GM13977 (cell line): Measurements from ENCODE around the gene KCNIP1.

Experiments used
- DNase-seq: peaks from one replicate; pipeline ENCODE4 v3.0.0; 2012; ENCODE audit warnings: low spot score
- in situ Hi-C: fragments of 300-500 bp; cut with MboI; formaldehyde crosslinking; loops from one replicate; pipeline ENCODE4 v1.12.0; 2022; ENCODE audit warnings: low sequenced_read_pairs, low pct_unique_long_range_greater_than_20kb, mixed read lengths, inconsistent platforms; ENCODE audit not compliant: unreplicated experiment
- TF ChIP-seq, protein P1 (sequence below): IDR thresholded peaks from 2 replicates; pipeline ENCODE4 v1.5.1; 2012; ENCODE audit warnings: mild to moderate bottlenecking, control low read depth; ENCODE audit not compliant: insufficient read depth; ENCODE audit errors: extremely low read depth, missing control alignments

KCNIP1 gene

DNA sequence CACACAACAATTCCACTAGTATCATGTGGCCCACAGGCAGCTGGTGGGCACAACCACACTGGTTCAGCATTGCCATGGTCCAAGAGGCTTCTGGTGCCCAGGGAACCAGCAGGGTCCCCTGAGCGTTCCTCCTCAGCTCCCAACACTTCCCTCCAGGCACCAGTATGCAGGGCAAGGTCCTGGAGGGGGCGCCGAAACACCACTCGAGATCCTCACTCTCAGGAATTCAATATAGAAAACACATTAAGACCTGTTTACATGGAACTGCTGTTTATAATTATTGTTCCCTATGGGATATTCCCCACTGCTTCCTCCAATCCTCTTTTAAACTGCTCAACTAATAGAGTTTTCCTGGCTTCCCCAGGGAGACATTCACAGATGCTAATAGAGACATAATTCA, 187.8 kb downstream of the KCNIP1 start:
- TF ChIP-seq, protein P1, sequence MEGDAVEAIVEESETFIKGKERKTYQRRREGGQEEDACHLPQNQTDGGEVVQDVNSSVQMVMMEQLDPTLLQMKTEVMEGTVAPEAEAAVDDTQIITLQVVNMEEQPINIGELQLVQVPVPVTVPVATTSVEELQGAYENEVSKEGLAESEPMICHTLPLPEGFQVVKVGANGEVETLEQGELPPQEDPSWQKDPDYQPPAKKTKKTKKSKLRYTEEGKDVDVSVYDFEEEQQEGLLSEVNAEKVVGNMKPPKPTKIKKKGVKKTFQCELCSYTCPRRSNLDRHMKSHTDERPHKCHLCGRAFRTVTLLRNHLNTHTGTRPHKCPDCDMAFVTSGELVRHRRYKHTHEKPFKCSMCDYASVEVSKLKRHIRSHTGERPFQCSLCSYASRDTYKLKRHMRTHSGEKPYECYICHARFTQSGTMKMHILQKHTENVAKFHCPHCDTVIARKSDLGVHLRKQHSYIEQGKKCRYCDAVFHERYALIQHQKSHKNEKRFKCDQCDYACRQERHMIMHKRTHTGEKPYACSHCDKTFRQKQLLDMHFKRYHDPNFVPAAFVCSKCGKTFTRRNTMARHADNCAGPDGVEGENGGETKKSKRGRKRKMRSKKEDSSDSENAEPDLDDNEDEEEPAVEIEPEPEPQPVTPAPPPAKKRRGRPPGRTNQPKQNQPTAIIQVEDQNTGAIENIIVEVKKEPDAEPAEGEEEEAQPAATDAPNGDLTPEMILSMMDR = no peak
- in situ Hi-C loops = no loop called here
- no peak for DNase-seq

DNA sequence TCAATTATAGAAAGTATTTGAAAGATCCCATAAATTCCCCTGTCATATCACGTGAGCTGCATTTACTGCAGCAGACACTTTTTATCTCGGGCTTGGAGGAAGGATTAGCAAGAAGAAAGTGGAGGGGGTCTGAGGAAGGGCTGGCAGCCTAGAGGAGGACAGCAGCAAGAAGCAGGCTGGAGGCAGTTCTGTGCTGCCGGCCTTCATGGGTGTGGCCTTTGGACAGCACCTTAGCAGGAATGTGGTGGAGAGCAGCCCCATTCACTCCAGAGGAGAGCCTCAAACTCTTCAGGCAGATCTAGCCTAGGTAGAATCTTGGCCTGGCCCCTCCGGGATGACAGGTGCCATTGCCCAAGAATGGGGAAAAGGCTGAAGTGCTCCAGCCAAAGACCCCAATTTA, 189.9 kb downstream of the KCNIP1 start:
- DNase-seq = no peak
- in situ Hi-C loops = no loop called here
- TF ChIP-seq, protein P1 = no peak

DNA sequence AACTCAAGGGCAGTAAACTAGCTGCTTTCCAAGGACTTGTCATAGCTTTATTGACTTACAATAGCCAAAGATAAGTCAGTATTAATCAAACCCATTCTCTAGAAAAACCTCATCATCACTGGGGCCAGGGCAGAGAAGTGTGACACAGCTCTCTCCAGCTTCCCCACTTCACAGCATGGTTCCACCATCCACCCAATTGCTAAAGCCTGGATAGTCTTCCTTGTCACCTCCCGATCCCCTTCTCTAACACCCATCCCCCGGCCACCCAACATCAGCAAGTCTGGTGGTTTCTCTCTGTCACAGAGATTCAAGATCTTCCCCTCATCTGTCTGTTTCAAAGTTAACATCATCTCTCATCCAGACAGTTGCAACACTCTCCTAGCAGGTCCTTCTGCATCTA, 191.1 kb downstream of the KCNIP1 start:
- in situ Hi-C loops = no loop called here
- no peak for DNase-seq

DNA sequence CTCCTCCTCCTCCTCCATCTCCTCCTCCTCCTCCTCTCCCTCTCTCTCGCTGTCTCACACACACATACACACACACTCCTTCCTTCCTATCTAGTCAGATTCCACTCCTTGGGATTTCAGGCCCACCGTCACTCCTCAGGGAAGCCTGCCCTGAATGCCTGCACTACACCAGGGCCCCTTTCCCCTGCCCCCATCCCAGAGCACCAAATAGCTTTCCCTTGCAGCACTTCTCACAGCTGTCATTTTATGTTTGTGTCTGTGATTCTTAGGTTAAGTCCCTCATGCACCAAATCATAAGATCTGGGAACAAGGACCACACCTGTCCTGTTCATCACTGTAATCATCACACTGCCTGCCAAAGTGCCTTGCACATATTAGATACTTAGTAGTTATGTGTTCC, 193.2 kb downstream of the KCNIP1 start:
- in situ Hi-C loops = no loop called here
- DNase-seq = no peak
- TF ChIP-seq, protein P1 = no peak

More for the DNA sequence above, 191.1 kb downstream of the KCNIP1 start:
- TF ChIP-seq, protein P1 = no peak

DNA sequence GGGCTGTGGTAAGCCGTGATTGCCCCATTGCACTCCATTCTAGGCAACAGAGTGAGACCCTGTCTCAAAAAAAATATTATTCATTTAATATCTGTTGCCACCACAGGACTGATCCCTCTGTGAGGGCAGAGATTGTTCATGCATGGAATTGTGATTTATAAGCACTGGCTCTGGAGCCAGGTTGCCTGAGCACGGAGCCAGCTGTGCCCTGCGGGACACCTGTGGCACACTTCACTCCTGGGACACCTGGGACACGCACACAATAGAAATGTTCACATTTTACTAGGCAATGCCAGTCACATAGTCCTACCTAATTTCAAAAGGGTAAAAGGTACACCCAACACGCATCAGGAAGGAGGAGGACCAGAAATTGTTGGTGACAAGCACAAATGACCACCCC, 196.7 kb downstream of the KCNIP1 start:
- DNase-seq = no peak
- TF ChIP-seq, protein P1 = no peak
- in situ Hi-C loops = no loop called here

DNA sequence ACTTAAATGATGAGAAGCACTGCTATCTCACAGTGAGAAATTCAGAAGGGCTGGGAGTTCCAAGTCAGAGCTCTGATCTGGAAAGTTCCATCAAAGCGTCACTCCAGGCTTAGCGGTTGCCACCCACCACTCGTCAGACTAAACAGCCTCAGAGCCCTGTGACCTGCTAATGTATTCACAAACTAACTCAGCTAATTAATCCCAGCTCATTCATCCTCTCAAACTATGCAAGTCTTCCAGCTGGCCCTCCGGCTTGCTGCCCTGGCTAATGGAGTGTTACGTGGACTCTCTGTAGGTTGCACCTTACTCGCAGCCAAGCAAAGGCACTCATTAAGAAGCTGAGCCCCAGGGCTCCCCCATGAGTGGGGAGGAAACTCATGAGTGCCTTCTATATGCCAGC, 197.5 kb downstream of the KCNIP1 start:
- in situ Hi-C loops = no loop called here
- DNase-seq = no peak
- TF ChIP-seq, protein P1 = no peak
